K562 (cell line): ENCODE data around the gene WWP2. TPM values are rescaled to one million over a fixed set of nuclear protein-coding genes. Genes with fewer than 3 reads are reported as not detected.

ENCODE experiments used
- ATAC-seq: fragments of 200-7000 bp; cut with Tn5 transposase; 3 replicates; pipeline ENCODE4 v1.9.1; 2020; ENCODE audit warnings: moderate library complexity
- BruUV-seq: library from RNA; stranded (reverse); fragments of 400-500 nt; replicated peaks from 2 replicates; lab custom pipeline; 2021; lab: Mats Ljungman, UMichigan
- CTCF ChIA-PET: fragments of 300-600 bp; formaldehyde crosslinking; extraction: SDS; loops from one replicate; lab custom pipeline; 2021; ENCODE audit warnings: low intra/inter-chr PET ratio; lab: Yijun Ruan, JAX
- POLR2A ChIA-PET: fragments of 300-600, 350-650 bp; sonication (Branson Sonifier 250); formaldehyde crosslinking; extraction: SDS; loops from one replicate; lab custom pipeline; 2021; ENCODE audit warnings: antibody characterized with exemption, inconsistent platforms; lab: Yijun Ruan, JAX
- DNase-seq, 4 experiments: peaks; one replicate each; pipeline versions ENCODE4 v3.0.0 to v3.0.0-alpha.2; 2011 to 2018; ENCODE audit warnings: low spot score in 3 of 4, mixed read lengths in 3 of 4; ENCODE audit errors: extremely low read depth in 1 of 4
- FAIRE-seq: peaks from 2 replicates; lab custom pipeline; 2011; peaks lifted over from hg19 to GRCh38; lab: Jason Lieb, UNC
- H2AFZ ChIP-seq: 2 replicates; pipeline ENCODE4 v1.6.0; 2011; ENCODE audit warnings: low read depth, low read length, control low read depth, inconsistent platforms
- H3K27ac ChIP-seq: fragments of 200-600 bp; 3 replicates; pipeline ENCODE4 v1.8.0; 2011; ENCODE audit warnings: low read depth, mild to moderate bottlenecking, control low read depth, inconsistent platforms, low read length, moderate library complexity, mixed read lengths; ENCODE audit errors: extremely low read depth
- H3K27me3 ChIP-seq, 2 experiments: fragments of 300-600 bp in 1 of 2; 2 replicates in 1 of 2; 3 replicates in 1 of 2; pipeline versions ENCODE4 v1.6.0 to v1.8.0; 2011; ENCODE audit warnings: inconsistent platforms in 2 of 2, low read length in 2 of 2, mild to moderate bottlenecking in 1 of 2, mixed read lengths in 1 of 2, moderate library complexity in 1 of 2; ENCODE audit not compliant: control insufficient read depth in 2 of 2, insufficient read depth in 2 of 2
- H3K36me3 ChIP-seq: fragments of 300-600 bp; 3 replicates; pipeline ENCODE4 v1.8.0; 2011; ENCODE audit warnings: mild to moderate bottlenecking, low read length, inconsistent platforms; ENCODE audit not compliant: control insufficient read depth, insufficient read depth
- H3K4me1 ChIP-seq, 2 experiments: fragments of 200-600 bp in 1 of 2; replicated peaks in 1 of 2; 2 replicates in 1 of 2; 3 replicates in 1 of 2; pipeline versions ENCODE4 v1.5.1 to v1.8.0; 2011; ENCODE audit warnings: inconsistent platforms in 2 of 2, low read length in 2 of 2, mild to moderate bottlenecking in 1 of 2, mixed read lengths in 1 of 2, moderate library complexity in 1 of 2; ENCODE audit not compliant: control insufficient read depth in 2 of 2, insufficient read depth in 2 of 2
- H3K4me2 ChIP-seq: 2 replicates; pipeline ENCODE4 v1.6.1; 2011; ENCODE audit warnings: low read length, control low read depth, inconsistent platforms, mixed read lengths; ENCODE audit not compliant: insufficient read depth
- H3K4me3 ChIP-seq: fragments of 200-600 bp; sonication (generic), shearing (Covaris generic); 2 replicates; pipeline ENCODE4 v1.5.1; 2016; ENCODE audit warnings: control low read depth, inconsistent platforms
- H3K79me2 ChIP-seq: fragments of 200-600 bp; 3 replicates; pipeline ENCODE4 v1.8.0; 2011; ENCODE audit warnings: low read length, inconsistent platforms; ENCODE audit not compliant: control insufficient read depth, insufficient read depth
- H3K9ac ChIP-seq, 2 experiments: 2 replicates each; pipeline versions ENCODE4 v1.6.0 to v1.6.1; 2011; ENCODE audit warnings: low read depth in 2 of 2, low read length in 2 of 2, control low read depth in 1 of 2, inconsistent platforms in 1 of 2, mild to moderate bottlenecking in 1 of 2, mixed read lengths in 1 of 2; ENCODE audit not compliant: insufficient read depth in 1 of 2
- H3K9me1 ChIP-seq: one replicate; pipeline ENCODE4 v1.6.0; 2011; ENCODE audit warnings: inconsistent platforms, mild to moderate bottlenecking, low read length, moderate library complexity; ENCODE audit not compliant: control insufficient read depth, insufficient read depth
- H3K9me3 ChIP-seq: replicated peaks from 2 replicates; pipeline ENCODE4 v1.5.1; 2011; ENCODE audit warnings: low read depth, low read length, inconsistent platforms; ENCODE audit not compliant: control insufficient read depth, insufficient read depth
- H4K20me1 ChIP-seq: replicated peaks from 2 replicates; pipeline ENCODE4 v1.6.1; 2011; ENCODE audit warnings: low read length, inconsistent platforms, mixed read lengths; ENCODE audit not compliant: control insufficient read depth, insufficient read depth
- ARID2 ChIP-seq: fragments of 450-650 bp; IDR thresholded peaks from 2 replicates; pipeline ENCODE4 v1.6.1; 2017; ENCODE audit warnings: antibody characterized with exemption, mild to moderate bottlenecking
- ESRRA ChIP-seq: fragments of 450-650 bp; IDR thresholded peaks from 2 replicates; pipeline ENCODE4 v1.6.1; 2014; ENCODE audit warnings: low read depth, mild to moderate bottlenecking, moderate library complexity, borderline replicate concordance
- MECOM ChIP-seq: fragments of 250-450 bp; sonication (Bioruptor Pico); IDR thresholded peaks from 2 replicates; pipeline ENCODE4 v1.8.0; 2022; ENCODE audit warnings: inconsistent platforms
- NUFIP1 ChIP-seq: fragments of 450-650 bp; IDR thresholded peaks from 2 replicates; pipeline ENCODE4 v1.6.1; 2018; ENCODE audit not compliant: partially characterized antibody
- POLR2AphosphoS5 ChIP-seq: IDR thresholded peaks from 2 replicates; pipeline ENCODE4 v1.6.1; 2011; ENCODE audit warnings: mild to moderate bottlenecking, low read depth, low read length, moderate library complexity; ENCODE audit not compliant: control insufficient read depth, insufficient read depth
- RBM22 ChIP-seq: fragments of 200-400 bp; formaldehyde crosslinking; IDR thresholded peaks from 2 replicates; pipeline ENCODE4 v1.6.1; 2018; ENCODE audit warnings: low read length, low read depth; ENCODE audit not compliant: poor library complexity, severe bottlenecking
- SMAD4 ChIP-seq: fragments of 250-450 bp; sonication (Bioruptor Pico); conservative IDR thresholded peaks from 2 replicates; pipeline ENCODE4 v1.8.0; 2021; ENCODE audit warnings: inconsistent platforms, mild to moderate bottlenecking, moderate library complexity
- SMARCC2 ChIP-seq: fragments of 450-650 bp; IDR thresholded peaks from 2 replicates; pipeline ENCODE4 v1.6.1; 2017; ENCODE audit warnings: antibody characterized with exemption, moderate library complexity, mild to moderate bottlenecking, low read depth
- TCFL5 ChIP-seq: fragments of 250-450 bp; sonication (Bioruptor Pico); conservative IDR thresholded peaks from 2 replicates; pipeline ENCODE4 v1.6.1; 2021; ENCODE audit warnings: mild to moderate bottlenecking, moderate library complexity, matching md5 sums
- TFAM ChIP-seq: fragments of 250-450 bp; sonication (Bioruptor Pico); conservative IDR thresholded peaks from 2 replicates; pipeline ENCODE4 v1.5.0; 2021; ENCODE audit warnings: mild to moderate bottlenecking, moderate library complexity
- ZNF583 ChIP-seq: fragments of 250-450 bp; sonication (Bioruptor Pico); IDR thresholded peaks from 2 replicates; pipeline ENCODE4 v1.4.0; 2020
- WGBS: fragments of 100-300 bp; shearing (Covaris generic); methylation state at CpG from one replicate; pipeline ENCODE4 v1.1.6; 2016; ENCODE audit warnings: low coverage, mixed read lengths; ENCODE audit not compliant: insufficient coverage; ENCODE audit errors: missing lambda C conversion rate; 5-methylcytosine and 5-hydroxymethylcytosine counted together
- in situ Hi-C: fragments of 300-500 bp; cut with MboI; formaldehyde crosslinking; loops from 4 replicates; pipeline ENCODE4 v1.15.0; 2018; ENCODE audit warnings: inconsistent platforms, mixed read lengths
- intact Hi-C: fragments of 100-400 bp; cut with micrococcal nuclease; formaldehyde crosslinking; loops from 2 replicates; pipeline ENCODE4 v1.14.2; 2022
- polyA plus RNA-seq, 8 experiments: library from polyadenylated mRNA; depleted of rRNA in 4 of 8; stranded (reverse) in 5 of 8; unstranded in 3 of 8; fragments of >200 nt; fragmentation: Nextera tagmentation in 2 of 8; fragmentation: Illumina TruSeq in 1 of 8; extraction: Ambion mirVana in 2 of 8; extraction: Trizol in 1 of 8; gene quantifications; 2 replicates each; pipeline versions ENCODE4 v1.2.1 to v1.2.3, GENCODE V29; 2011 to 2014; ENCODE audit warnings: inconsistent platforms in 1 of 8, missing spikeins in 1 of 8
- total RNA-seq, 7 experiments: library from RNA; depleted of rRNA in 6 of 7; stranded (reverse); fragments of >200 nt in 6 of 7; fragmentation: Illumina TruSeq in 2 of 7; extraction: Trizol in 2 of 7; gene quantifications; 2 replicates each; pipeline versions ENCODE4 v1.2.1 to v1.2.3, GENCODE V29; 2011 to 2021; ENCODE audit warnings: low replicate concordance in 1 of 7
- TF ChIP-seq, protein P1 (sequence below), 3 experiments: fragments of 200-800 bp in 1 of 3; fragments of 250-450 bp in 1 of 3; fragments of 450-650 bp in 1 of 3; sonication (Bioruptor Pico) in 1 of 3; sonication (Bioruptor generic) in 1 of 3; formaldehyde crosslinking in 1 of 3; IDR thresholded peaks; 2 replicates each; pipeline versions ENCODE4 v1.6.1 to v1.8.0; 2016 to 2022; ENCODE audit warnings: mild to moderate bottlenecking in 2 of 3, missing genetic modification characterization in 2 of 3, missing compliant biosample characterization in 1 of 3, moderate library complexity in 1 of 3

Gene WWP2
- total and polyA plus RNA-seq, 9 of the 15 experiments (the other 6 are each of a cell fraction or from before 2014, with no cell fraction given): 1.9 to 34.4 (median 14.6) TPM

DNA sequence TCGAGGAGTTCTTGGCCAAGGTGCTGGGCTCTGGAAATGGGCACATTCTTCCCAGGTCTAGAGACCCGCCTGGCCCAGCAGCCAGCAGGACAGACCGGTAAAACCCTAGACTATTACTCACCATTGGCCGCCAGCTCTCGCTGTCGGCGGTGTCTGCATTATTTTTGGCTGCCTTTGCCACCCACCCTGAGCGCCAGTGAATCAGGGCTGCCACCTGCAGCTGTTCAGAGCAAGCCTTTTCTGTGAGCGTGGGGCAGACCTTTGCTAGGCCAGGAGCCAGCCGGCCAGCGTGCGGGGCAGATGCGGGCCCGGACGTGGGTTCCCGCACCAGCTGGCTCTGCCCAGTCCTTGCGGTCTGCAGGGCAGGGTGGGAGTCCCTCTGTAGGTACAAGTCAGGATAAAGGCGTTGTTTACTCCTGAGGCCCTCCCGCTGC, 173.2 kb downstream of the WWP2 start:
- Histone ChIP-seq H3K36me3 (peaks cover 52% of the 10 kb centered on the region; the same call in 1 of the 3 replicates), H3K4me3 (no peak overlapping the region)
- BruUV-seq: no TSS peak
- TF ChIP-seq SMAD4 (CRISPR knock-in tag) (no peak), MECOM (CRISPR knock-in tag) (no peak), SMARCC2 (no peak), ZNF583 (CRISPR knock-in tag) (no peak)
- TF ChIP-seq, all 486 proteins: peak for 0
- WGBS: 90% methylated on average over 16 of the region's 19 CpGs
- Histone ChIP-seq H3K9me3 (no peaks in the 10 kb centered on the region), H2AFZ (no peak overlapping the region), H3K4me2 (no peak overlapping the region), H3K4me1 (no peaks in the 10 kb centered on the region), H3K79me2 (no peaks in the 10 kb centered on the region), H4K20me1 (no peaks in the 10 kb centered on the region), H3K27ac (no peak overlapping the region), H3K9me1 (peaks cover 2% of the 10 kb centered on the region), H3K9ac (no peak overlapping the region), H3K27me3 (no peaks in the 10 kb centered on the region)
- DNase-seq (no peak), ATAC-seq (no peak), FAIRE-seq (no peak)
- intact Hi-C loops (no loop called here), in situ Hi-C loops (no loop called here)
- POLR2A ChIA-PET: interaction anchor here (0.6 to 0.8 kb wide), 2 partner anchors 67 to 510 kb away, joined by 4 read pairs; no protein-coding TSS in a partner anchor
- CTCF ChIA-PET: no interaction called here

DNA sequence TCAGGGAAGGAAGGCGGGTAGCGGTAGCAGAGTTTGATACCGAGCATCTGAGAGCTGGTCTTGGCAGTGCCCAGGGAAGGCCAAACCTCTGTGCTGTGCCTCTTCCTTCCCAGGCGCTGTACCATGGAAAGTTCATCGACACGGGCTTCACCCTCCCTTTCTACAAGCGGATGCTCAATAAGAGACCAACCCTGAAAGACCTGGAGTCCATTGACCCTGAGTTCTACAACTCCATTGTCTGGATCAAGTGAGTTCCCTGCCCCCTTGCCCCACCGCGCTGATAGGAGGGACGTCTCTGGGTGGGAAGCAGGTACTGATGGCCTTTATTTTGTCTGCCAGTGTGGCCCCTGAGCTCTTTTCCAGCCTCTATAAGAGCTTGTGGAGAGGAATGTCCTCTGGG, 173.6 kb downstream of the WWP2 start:
- no peaks in the 10 kb centered on the region for H3K79me2 ChIP-seq
- no peak overlapping the region for H3K4me2 ChIP-seq
- H3K36me3 ChIP-seq: peaks cover 52% of the 10 kb centered on the region; the same call in 1 of the 3 replicates
- FAIRE-seq (no peak), DNase-seq (no peak), ATAC-seq (no peak)
- no TSS peak for BruUV-seq
- no peak overlapping the region for H3K27ac ChIP-seq
- 79% methylated on average over 8 of the region's 10 CpGs for whole genome bisulfite sequencing
- H4K20me1 ChIP-seq: no peaks in the 10 kb centered on the region
- no peak overlapping the region for H2AFZ ChIP-seq
- peaks cover 2% of the 10 kb centered on the region for H3K9me1 ChIP-seq
- POLR2A ChIA-PET: interaction anchor here (0.6 kb wide), 1 partner anchor 510 kb away, joined by 4 read pairs; no protein-coding TSS in a partner anchor
- H3K4me1 ChIP-seq: no peaks in the 10 kb centered on the region
- H3K9ac ChIP-seq: no peak overlapping the region
- CTCF ChIA-PET: no interaction called here
- intact Hi-C loops: no loop called here
- no peak overlapping the region for H3K4me3 ChIP-seq
- in situ Hi-C loops: no loop called here
- no peaks in the 10 kb centered on the region for H3K9me3 ChIP-seq
- H3K27me3 ChIP-seq: no peaks in the 10 kb centered on the region
- TF ChIP-seq ESRRA (no peak), ARID2 (no peak), NUFIP1 (no peak), TCFL5 (CRISPR knock-in tag) (no peak), POLR2AphosphoS5 (no peak), TFAM (no peak), RBM22 (no peak)
- TF ChIP-seq, protein P1, sequence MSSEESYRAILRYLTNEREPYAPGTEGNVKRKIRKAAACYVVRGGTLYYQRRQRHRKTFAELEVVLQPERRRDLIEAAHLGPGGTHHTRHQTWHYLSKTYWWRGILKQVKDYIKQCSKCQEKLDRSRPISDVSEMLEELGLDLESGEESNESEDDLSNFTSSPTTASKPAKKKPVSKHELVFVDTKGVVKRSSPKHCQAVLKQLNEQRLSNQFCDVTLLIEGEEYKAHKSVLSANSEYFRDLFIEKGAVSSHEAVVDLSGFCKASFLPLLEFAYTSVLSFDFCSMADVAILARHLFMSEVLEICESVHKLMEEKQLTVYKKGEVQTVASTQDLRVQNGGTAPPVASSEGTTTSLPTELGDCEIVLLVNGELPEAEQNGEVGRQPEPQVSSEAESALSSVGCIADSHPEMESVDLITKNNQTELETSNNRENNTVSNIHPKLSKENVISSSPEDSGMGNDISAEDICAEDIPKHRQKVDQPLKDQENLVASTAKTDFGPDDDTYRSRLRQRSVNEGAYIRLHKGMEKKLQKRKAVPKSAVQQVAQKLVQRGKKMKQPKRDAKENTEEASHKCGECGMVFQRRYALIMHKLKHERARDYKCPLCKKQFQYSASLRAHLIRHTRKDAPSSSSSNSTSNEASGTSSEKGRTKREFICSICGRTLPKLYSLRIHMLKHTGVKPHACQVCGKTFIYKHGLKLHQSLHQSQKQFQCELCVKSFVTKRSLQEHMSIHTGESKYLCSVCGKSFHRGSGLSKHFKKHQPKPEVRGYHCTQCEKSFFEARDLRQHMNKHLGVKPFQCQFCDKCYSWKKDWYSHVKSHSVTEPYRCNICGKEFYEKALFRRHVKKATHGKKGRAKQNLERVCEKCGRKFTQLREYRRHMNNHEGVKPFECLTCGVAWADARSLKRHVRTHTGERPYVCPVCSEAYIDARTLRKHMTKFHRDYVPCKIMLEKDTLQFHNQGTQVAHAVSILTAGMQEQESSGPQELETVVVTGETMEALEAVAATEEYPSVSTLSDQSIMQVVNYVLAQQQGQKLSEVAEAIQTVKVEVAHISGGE (CRISPR knock-in tag; IDR thresholded peaks at IDR 0.05): no peak
